ENCODE data around the gene LRPPRC.

LRPPRC gene

GRCh38 chr2:43896906-43897305, 98.9 kb downstream of the LRPPRC start:
- TF ChIP-seq CTCF (IDR thresholded peaks at IDR 0.05; ENCODE audit: control insufficient read depth, insufficient read depth, low read depth, low read length, missing control alignments), result no peak
- no peak for DNase-seq (ENCODE audit: low read depth)
- no peak overlapping the region for H3K4me3 ChIP-seq (ENCODE audit: control insufficient read depth, low read depth, low read length)

- no peak for TF ChIP-seq CTCF (IDR thresholded peaks at IDR 0.05; ENCODE audit: control insufficient read depth, insufficient read depth, low read depth, low read length, missing control alignments)
- DNase-seq (ENCODE audit: low read depth), result no peak
- H3K4me3 ChIP-seq (ENCODE audit: control insufficient read depth, low read depth, low read length), result no peak overlapping the region
Observed at GRCh38 chr2:43894743-43895142, 101.0 kb downstream of the LRPPRC start.

GRCh38 chr2:43890855-43891254, 104.9 kb downstream of the LRPPRC start:
- peak; percentile 11 for DNase-seq (ENCODE audit: low read depth)
- no peak for TF ChIP-seq CTCF (IDR thresholded peaks at IDR 0.05; ENCODE audit: control insufficient read depth, insufficient read depth, low read depth, low read length, missing control alignments)
- no peak overlapping the region for H3K4me3 ChIP-seq (ENCODE audit: control insufficient read depth, low read depth, low read length)

GRCh38 chr2:43889416-43889815, 106.4 kb downstream of the LRPPRC start:
- DNase-seq (ENCODE audit: low read depth), result no peak
- TF ChIP-seq CTCF (IDR thresholded peaks at IDR 0.05; ENCODE audit: control insufficient read depth, insufficient read depth, low read depth, low read length, missing control alignments), result no peak
- no peak overlapping the region for H3K4me3 ChIP-seq (ENCODE audit: control insufficient read depth, low read depth, low read length)

GRCh38 chr2:43887176-43887575, 108.6 kb downstream of the LRPPRC start:
- no peak for TF ChIP-seq CTCF (IDR thresholded peaks at IDR 0.05; ENCODE audit: control insufficient read depth, insufficient read depth, low read depth, low read length, missing control alignments)

GRCh38 chr2:43885132-43885632, 110.6 kb downstream of the LRPPRC start:
- no peak for TF ChIP-seq CTCF (IDR thresholded peaks at IDR 0.05; ENCODE audit: control insufficient read depth, insufficient read depth, low read depth, low read length, missing control alignments)
- DNase-seq (ENCODE audit: low read depth), result no peak

More at GRCh38 chr2:43887176-43887575, 108.6 kb downstream of the LRPPRC start:
- no peak for DNase-seq (ENCODE audit: low read depth)
- no peak overlapping the region for H3K4me3 ChIP-seq (ENCODE audit: control insufficient read depth, low read depth, low read length)

GRCh38 chr2:43884689-43885088, 111.1 kb downstream of the LRPPRC start:
- no peak for DNase-seq (ENCODE audit: low read depth)
- TF ChIP-seq CTCF (IDR thresholded peaks at IDR 0.05; ENCODE audit: control insufficient read depth, insufficient read depth, low read depth, low read length, missing control alignments), result no peak
- H3K4me3 ChIP-seq (ENCODE audit: control insufficient read depth, low read depth, low read length), result no peak overlapping the region

More at GRCh38 chr2:43885132-43885632, 110.6 kb downstream of the LRPPRC start:
- no peak overlapping the region for H3K4me3 ChIP-seq (ENCODE audit: control insufficient read depth, low read depth, low read length)

All from AG09309 (cell line).